SK-N-SH (cell line): ENCODE data around the gene PDK2.

Experiments used
- CHD2 ChIP-seq: fragments of 150-350 bp; IDR thresholded peaks from 2 replicates; pipeline ENCODE4 v1.6.1; 2018; ENCODE audit warnings: low read length; ENCODE audit not compliant: partially characterized antibody
- CTCF ChIP-seq: fragments of 200-600 bp; sonication (generic); IDR thresholded peaks from 2 replicates; pipeline ENCODE4 v1.6.1; 2017; ENCODE audit warnings: antibody characterized with exemption, mild to moderate bottlenecking, moderate library complexity
- EP300 ChIP-seq, 2 experiments: IDR thresholded peaks; 2 replicates each; pipeline versions ENCODE4 v1.4.0 to v1.6.1; 2012; ENCODE audit warnings: borderline replicate concordance in 1 of 2, low read depth in 1 of 2, low read length in 1 of 2
- EZH2phosphoT487 ChIP-seq: fragments of 200-600 bp; sonication (generic); IDR thresholded peaks from 2 replicates; pipeline ENCODE4 v1.6.1; 2017; ENCODE audit warnings: low read depth, mixed run types, mild to moderate bottlenecking, antibody characterized with exemption, moderate library complexity, borderline replicate concordance
- FOXM1 ChIP-seq: IDR thresholded peaks from 2 replicates; pipeline ENCODE4 v1.4.0; 2012; ENCODE audit warnings: low read depth, mild to moderate bottlenecking
- GATA2 ChIP-seq: sonication (generic); formaldehyde crosslinking; IDR thresholded peaks from 2 replicates; pipeline ENCODE4 v1.5.0; 2020; ENCODE audit warnings: mild to moderate bottlenecking, missing genetic modification reagents
- IRF3 ChIP-seq: fragments of 150-350 bp; IDR thresholded peaks from 2 replicates; pipeline ENCODE4 v1.6.1; 2016; ENCODE audit warnings: mild to moderate bottlenecking, low read depth, low read length
- JUND ChIP-seq: IDR thresholded peaks from 2 replicates; pipeline ENCODE4 v1.4.0; 2012
- PBX3 ChIP-seq: IDR thresholded peaks from 2 replicates; pipeline ENCODE4; 2012
- POLR2AphosphoS5 ChIP-seq: IDR thresholded peaks from 2 replicates; pipeline ENCODE4 v1.6.1; 2012; ENCODE audit warnings: low read depth, low read length
- TCF12 ChIP-seq: IDR thresholded peaks from 2 replicates; pipeline ENCODE4 v1.4.0; 2012
- USF1 ChIP-seq: IDR thresholded peaks from 2 replicates; pipeline ENCODE4 v1.4.0; 2012; ENCODE audit warnings: low read depth, borderline replicate concordance
- USF2 ChIP-seq: fragments of 150-350 bp; IDR thresholded peaks from 2 replicates; pipeline ENCODE4 v1.6.1; 2017; ENCODE audit warnings: antibody characterized with exemption, low read length, low read depth, borderline replicate concordance
- YY1 ChIP-seq: IDR thresholded peaks from 2 replicates; pipeline ENCODE4 v1.4.0; 2012; ENCODE audit warnings: low read depth, mild to moderate bottlenecking

- TF ChIP-seq CTCF (no peak), POLR2AphosphoS5 (no peak), EP300 (IDR thresholded peaks at IDR 0.05; ENCODE audit: borderline replicate concordance in 1 of 2, low read depth in 1 of 2, low read length in 1 of 2) (no peak), FOXM1 (no peak), CHD2 (no peak), GATA2 (no peak), IRF3 (no peak), TCF12 (no peak), USF1 (no peak), JUND (no peak), YY1 (no peak), EZH2phosphoT487 (no peak), USF2 (no peak), PBX3 (no peak)
Measured at GRCh38 chr17:50066995-50067394, 28.2 kb upstream of the PDK2 start.
